HG03175 (cell line): ENCODE measurements around the gene ARIH1.
"Not testable (repeated sequence)": the region's sequence is repeated elsewhere in the genome, so short reads cannot be mapped to it uniquely, and the experiment has no call there.

Experiments
- ATAC-seq: cut with Tn5 transposase; IDR thresholded peaks from one replicate; pipeline ENCODE4 v1.9.1; 2021; ENCODE audit warnings: mild to moderate bottlenecking, moderate library complexity; ENCODE audit not compliant: unreplicated experiment

ARIH1 gene, protein sequence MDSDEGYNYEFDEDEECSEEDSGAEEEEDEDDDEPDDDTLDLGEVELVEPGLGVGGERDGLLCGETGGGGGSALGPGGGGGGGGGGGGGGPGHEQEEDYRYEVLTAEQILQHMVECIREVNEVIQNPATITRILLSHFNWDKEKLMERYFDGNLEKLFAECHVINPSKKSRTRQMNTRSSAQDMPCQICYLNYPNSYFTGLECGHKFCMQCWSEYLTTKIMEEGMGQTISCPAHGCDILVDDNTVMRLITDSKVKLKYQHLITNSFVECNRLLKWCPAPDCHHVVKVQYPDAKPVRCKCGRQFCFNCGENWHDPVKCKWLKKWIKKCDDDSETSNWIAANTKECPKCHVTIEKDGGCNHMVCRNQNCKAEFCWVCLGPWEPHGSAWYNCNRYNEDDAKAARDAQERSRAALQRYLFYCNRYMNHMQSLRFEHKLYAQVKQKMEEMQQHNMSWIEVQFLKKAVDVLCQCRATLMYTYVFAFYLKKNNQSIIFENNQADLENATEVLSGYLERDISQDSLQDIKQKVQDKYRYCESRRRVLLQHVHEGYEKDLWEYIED

DNA sequence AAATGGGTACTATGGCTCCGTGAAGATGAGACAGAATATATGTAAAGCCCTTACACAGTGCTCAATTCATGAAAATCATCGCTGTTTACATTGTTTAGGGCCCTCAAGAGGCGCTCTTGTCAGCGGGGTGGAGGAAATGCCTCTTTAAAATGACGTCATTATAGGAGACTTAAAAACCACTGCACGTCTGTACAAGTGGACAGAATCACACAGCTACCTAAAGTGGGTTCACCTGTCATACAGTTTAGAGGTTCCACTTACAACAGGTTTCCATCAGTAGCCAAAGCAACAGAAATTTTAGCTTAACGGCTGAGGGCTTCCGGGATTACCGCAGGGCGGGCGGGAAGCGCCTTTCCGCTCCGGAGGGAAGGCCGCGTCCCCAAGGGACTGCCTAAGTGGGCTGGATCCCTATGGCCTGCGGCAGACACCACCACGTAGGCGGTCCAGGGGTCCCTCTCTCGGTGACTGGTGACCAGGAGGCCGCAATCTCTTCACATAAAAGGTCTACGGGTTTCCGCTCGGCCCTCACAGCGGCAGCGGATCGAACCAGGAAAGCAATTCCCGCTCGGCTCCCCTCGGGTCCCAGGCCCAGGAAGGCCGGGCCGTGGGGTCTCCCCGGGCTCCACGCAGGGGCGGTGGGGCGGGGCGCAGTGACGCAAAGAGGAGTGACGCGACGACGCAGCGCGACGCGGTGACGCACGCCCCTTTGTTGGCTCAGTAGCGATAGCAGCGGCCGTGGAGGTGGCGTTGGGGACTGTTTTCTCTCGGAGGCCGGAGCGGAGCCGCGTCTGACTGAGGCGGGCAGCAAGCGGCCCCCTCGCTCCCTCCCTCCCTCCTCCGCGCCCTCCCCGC is at the start of gene ARIH1:
ARIH1 (plus strand) TSS at position 717 of the 852 bp plus-strand sequence. CDS start 310 bp downstream, outside the sequence.
- ATAC-seq: peak; percentile 79

DNA sequence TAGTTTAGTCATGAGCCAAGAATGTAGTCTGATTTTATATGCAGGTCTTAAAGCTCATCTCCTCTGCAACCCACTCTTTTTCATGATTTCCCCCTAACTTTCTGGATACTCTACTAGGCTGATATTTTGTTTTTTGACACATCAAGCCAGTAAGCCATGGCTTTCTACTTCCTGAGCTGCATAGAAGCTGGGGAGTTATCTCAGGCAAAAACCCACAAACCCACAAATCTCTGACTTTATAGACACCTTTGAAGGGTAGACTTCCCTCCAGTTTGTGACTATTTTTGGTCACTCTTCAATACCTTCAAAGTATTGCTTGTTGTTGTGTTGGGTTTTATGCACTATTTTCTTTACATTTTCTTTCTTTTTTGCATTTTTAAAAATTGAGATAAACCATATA is 47.4 kb upstream of the ARIH1 start:
- no peak for ATAC-seq

DNA sequence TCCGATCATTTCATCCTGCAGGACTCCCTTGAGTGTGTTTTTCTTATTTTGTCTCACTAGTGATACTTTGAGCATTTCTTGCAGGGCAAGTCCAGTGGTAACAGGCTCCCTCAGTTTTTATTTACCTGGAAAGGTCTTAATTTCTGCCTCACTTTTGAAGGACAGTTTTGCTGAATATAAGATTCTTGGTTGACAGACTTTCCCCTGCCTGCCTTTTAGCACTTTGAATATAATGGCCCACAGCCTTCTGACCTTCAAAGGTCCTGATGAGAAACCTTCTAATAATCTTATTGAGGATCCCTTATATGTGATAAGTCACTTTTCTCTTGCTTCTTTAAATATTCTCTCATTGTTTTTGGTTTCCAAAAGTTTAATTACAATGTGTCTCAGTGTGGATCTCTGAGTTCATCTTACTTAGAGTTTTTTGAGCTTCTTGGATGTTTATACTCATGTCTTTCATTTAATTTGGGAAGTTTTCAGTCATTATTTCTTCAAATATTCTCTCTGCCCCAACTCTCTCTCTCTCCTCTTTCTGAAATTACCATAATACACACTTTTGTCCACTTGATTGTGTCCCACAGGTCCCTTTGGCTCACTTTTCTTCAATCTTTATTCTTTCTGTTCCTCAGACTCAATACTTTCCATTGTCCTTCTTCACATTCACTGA is 36.3 kb upstream of the ARIH1 start:
- ATAC-seq: no peak

DNA sequence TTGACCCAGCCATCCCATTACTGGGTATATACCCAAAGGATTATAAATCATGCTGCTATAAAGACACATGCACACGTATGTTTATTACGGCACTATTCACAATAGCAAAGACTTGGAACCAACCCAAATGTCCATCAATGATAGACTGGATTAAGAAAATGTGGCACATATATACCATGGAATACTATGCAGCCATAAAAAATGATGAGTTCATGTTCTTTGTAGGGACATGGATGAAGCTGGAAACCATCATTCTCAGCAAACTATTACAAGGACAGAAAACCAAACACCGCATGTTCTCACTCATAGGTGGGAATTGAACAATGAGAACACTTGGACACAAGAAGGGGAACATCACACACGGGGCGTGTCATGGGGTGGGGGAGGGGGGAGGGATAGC is 31.3 kb upstream of the ARIH1 start:
- ATAC-seq: not testable (repeated sequence)

DNA sequence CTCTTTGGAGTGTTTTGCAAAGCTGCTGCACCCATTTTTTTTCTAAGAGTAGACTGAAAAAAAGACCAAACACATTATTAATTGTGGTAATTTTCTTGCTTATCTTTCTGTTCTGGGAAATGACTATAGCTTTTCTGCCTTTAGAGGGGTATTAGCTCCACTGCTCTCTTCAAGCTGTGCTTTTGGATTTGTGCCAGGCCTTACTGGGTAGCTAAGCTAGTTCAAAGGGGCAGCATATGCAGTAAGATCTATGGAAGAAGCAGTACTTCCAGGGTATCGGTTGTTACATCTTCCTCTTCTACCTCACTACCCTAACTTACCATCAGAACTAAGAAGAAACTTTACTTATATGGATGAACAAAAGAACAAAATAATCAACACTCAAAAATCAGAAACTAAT is 28.7 kb upstream of the ARIH1 start:
- no peak for ATAC-seq

DNA sequence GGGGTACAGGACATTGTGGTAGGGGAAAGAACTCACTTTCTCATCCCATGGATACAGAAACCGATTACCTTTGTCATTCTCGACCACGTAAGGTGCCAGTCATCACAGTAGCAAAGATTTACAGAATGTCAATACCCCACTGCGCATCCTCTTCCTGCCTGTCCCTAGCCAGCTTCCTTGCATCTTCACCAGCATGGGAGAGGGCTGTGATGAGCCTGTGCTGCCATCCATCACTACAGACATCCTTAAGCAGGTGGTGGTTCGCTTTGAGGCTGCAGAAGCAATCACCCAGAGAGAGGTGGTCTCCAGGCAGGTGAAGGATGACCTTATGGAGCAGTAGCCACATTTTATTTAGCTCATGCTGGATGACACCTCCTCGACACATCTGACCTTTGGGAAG is 23.3 kb upstream of the ARIH1 start:
- ATAC-seq: no peak

DNA sequence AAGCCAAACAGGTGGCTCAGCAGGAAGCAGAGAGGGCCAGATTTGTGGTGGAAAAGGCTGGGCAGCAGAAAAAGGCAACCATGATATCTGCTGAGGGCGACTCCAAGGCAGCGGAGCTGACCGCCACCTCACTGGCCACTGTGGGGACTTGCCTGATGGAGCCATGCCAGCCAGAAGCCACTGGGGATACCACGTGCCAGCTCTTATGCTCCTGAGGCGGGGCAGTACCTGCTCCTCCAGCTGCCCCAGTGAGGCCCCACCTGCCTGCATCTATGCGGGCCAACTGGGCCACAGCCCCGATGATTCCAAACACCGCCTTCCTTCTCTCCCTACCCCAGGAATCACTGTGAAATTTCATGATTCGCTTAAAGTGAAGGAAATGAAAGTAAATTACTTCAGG is 22.9 kb upstream of the ARIH1 start:
- ATAC-seq: no peak

DNA sequence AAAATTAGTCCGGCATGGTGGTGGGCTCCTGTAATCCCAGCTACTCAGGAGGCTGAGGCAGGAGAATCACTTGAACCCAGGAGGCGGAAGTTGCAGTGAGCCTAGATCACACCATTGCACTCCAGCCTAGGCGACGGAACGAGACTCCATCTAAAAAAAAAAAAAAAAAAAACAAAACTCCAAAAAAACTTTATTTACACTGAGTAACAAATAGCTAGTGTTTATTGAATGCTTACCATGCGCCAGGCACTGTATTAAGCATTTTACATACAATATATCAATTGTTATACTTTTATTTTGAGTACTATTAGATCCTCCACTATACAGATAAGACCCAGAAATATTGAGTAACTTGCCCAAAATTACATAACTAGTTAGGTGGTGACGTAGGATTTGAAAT is 17.4 kb upstream of the ARIH1 start:
- ATAC-seq: no peak

DNA sequence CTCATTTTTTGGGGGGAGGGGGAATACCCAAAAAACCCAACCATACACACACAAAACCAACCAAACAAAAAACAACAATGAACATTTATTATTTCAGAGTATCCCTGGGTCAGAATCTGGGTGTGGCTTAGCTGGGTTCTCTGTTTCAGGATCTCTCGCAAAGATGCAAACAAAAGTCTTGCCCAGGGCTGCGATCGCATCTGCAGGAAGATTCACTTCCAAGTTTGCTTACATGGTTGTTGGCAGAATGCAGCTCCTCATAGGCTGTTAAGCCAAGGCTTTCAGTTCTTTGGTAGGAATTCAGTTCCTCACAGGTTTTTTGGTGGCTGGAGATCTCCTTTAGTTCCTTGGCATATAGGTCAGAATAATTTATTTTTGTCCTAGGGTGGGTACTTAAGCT is 13.7 kb upstream of the ARIH1 start:
- no peak for ATAC-seq

DNA sequence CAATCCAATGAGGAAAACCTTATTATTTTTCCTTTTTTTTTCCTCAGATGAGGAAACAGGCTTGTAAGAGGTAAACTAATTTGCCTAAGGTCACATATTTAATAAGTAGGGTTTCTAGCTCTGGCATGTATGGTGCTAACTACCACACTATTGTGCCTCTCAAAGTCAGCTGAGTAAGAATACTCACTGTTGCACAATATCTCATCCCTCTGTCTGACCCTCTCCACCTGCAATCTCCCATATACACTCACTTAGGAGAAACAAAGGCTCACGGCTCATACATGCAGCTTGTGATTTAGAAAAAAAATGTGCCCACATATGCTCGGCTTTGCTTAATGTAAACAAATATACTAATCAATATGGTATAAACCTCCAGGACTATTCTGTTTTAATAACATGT is 10.4 kb upstream of the ARIH1 start:
- ATAC-seq: no peak

DNA sequence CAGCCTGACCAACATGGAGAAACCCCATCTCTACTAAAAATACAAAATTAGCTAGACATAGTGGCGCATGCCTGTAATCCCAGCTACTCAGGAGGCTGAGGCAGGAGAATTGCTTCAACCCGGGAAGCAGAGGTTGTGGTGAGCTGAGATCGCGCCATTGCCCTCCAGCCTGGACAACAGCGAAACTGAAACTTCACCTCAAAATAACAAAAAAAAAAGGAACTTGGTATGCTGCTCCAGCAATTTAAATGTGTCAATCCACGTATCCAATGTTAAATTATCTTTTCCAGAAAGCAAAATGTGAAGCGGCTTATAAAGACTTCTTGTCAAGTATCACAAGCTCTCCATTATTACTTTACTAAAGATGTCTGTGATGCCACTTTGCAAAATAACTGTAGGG is 9.9 kb upstream of the ARIH1 start:
- no peak for ATAC-seq

DNA sequence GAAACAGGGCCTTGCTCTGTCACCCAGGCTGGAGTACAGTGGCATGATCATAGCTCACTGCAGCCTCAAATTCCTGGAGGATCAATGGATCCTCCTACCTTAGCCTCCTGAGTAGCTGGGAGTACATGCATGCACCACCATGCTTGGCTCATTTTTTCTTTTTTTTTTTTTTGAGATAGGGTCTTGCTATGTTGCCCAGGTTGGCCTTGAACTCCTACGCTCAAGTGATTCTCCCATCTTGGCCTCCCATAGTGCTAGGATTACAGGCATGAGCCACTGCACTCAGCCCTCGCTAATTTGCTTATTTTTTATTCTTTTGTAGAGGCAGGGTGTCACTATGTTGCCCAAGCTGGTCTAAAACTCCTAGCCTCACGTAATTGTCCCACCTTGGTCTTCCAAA is 6.0 kb upstream of the ARIH1 start:
- no peak for ATAC-seq

DNA sequence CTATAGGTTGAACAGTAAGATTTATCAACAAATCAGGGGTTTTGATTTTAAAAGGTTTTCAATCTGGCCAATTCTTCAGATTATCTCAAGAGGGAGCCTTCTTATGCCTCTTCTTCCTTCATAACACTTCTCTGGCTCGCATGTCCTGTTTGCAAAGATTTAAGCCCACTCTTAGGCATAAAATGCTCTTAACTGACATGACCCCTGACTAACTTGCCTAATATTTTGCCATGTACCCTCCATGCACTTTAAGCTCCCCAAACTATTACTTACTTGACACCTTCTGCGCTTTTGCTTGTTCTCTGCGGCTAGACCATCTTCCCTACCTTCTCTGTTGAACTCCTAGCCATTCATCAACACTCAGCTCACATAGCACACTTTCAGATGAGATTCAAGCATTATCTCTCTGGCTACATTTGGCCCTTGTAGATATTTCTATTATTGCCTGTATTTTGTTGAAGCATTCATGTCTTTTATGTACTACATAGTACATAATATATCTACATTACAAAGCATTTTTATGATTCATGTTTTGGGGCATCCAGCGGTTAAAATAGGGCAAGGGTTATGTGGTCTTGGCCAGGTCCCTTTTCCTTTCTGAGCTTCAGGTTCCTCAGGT is 1.0 kb upstream of the ARIH1 start:
- no peak for ATAC-seq

DNA sequence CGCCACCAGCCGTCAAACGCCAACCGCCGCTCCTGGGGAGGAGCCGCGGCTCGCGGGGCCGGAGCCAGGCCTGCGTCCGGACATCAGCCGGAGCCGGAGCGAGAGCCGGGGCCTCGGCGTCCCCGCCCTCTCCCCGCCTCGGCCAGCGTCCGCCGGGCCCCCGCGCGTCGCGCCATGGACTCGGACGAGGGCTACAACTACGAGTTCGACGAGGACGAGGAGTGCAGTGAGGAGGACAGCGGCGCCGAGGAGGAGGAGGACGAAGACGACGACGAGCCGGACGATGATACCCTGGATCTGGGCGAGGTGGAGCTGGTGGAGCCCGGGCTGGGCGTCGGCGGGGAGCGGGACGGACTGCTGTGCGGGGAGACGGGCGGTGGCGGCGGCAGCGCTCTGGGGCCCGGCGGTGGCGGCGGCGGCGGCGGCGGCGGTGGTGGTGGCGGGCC is 359 bp downstream of the ARIH1 start:
- ATAC-seq: peak; percentile 10

DNA sequence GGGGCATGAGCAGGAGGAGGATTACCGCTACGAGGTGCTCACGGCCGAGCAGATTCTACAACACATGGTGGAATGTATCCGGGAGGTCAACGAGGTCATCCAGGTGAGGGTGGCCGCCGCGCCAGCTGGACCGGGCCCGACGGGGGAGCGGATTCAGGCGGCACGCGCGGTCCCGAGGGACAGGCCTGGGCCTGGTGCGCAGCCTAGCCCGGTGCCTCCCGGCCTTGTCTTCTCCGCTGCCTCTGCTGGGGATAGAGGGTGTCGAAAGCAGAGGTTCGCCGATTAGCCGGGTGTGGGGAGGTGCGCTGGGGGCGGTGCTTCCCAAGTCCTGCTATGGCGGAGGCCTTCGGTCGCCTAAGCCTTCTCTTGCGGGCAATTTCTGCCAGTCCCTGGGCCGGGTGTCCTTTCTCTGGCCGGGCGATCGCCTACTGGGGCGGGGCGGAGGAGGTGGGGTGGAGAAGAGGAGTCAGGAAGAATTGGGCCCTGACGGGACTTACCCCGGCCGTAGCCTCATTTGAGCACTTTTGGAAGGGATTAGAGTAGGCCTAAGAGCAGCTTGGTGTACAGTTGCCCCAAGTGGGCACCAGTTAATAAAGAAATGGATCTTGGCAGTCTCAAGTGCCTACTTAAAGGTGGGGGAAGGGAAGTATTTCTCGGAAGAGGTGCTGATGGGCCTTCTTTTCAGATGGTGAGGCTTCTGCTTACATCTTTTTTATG is 940 bp downstream of the ARIH1 start:
- peak; percentile 43 for ATAC-seq

DNA sequence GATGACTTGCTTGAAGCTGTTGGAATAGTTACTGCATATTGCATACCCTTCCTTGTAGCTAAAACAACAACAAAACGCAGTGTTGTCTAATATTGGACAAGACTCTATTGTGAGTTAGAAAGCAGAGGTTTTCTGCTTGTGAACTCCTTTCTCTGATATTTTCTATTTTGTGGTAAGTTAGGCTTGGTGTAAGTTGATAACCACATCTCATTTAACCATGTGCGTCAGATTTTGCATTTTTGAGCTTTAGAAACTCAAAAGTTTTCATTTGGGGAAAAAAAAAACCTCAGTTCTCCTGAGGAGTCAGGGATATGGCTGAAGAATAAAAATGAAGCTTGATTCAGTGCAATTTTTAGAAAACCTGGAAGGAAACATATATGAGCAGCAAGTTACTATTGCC is 1.5 kb downstream of the ARIH1 start:
- ATAC-seq: no peak

DNA sequence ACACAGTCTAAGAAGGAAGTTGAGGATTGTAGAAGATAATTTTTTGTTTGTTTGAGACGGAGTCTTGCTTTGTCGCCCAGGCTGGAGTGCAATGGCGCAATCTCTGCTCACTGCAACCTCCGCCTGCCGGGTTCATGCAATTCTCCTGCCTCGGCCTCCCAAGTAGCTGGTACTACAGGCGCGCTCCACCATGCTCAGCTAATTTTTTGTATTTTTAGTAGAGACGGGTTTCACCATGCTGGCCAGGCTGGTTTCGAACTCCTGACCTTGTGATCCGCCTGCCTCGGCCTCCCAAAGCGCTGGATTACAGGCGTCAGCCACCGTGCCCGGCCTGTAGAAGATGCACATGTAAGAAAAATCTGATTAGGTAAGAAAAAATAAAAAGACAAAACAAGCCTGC is 2.2 kb downstream of the ARIH1 start:
- ATAC-seq: not testable (repeated sequence)

DNA sequence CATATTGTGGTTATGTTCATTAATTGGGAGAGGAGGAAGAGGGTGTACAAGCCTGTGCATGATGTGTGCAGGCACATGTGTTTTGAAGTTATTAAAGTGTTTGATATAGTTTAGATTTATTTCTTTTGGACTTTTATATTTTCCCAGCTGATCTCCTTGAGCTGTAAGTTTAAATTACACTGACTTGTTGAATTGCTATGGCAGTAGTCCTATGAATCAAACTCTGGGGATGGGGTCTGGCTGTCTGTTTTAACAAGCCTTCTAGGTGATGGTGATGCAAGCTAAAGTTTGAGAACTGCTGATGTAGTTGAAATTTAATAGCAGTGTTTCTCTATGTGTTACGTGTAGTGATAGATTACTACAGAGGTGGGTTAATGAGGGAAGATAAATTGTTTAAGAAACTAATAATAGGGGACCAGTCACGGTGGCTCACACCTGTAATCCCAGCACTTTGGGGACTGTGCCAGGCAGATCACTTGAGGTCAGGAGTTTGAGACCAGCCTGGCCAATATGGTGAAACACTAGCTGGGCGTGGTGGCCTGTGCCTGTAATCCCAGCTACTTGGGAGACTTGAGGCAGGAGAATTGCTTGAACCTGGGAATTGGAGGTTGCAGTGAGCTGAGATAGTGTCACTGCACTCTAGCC is 7.0 kb downstream of the ARIH1 start:
- no peak for ATAC-seq

DNA sequence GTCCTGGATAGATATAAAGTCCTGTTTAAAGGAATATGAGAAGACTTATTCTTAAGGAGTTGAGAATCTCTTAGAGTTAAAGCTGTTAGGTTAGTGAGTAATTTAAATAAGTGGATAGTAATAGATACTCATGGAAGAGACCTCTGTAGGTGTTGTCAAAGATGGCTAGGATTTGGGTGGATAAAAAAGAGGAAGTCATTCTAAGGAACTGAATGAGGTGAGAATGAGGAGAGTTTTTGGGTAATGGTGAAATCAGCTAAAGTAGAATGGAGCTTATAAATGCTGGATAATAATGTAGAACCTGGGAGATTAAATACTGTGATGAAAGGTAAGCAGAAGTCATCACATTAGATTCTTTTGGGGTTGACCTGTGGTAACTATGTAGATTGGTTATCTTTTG is 8.1 kb downstream of the ARIH1 start:
- no peak for ATAC-seq

DNA sequence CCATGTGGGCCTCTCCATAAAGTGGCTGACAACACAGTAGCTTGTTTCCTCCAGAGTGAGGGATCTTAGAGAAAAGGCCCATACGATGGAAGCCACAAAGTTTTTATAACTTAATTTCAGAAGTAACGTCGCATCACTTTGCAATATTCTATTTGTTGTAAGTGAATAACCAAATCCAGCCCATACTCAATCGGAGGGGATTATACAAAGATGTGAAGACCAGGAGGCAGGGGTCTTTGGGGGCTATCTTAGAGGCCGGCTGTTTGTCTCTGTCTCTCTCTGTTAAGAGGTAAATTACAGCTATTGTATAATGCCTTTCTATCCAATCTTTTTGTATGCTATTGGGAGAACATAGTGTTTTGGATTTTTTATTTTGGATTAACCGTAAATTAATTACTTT is 9.1 kb downstream of the ARIH1 start:
- no peak for ATAC-seq
